ENCODE data around the gene MED15. TPM values are rescaled to one million over a fixed set of nuclear protein-coding genes. Genes with fewer than 3 reads are reported as not detected.
"Not testable (repeated sequence)": the region's sequence is repeated elsewhere in the genome, so short reads cannot be mapped to it uniquely, and the experiment has no call there.

Gene MED15
- total and polyA plus RNA-seq, 10 of the 15 experiments (the other 5 are each of a cell fraction or from before 2014, with no cell fraction given) = 1.4 to 75.2 (median 26.9) TPM

DNA sequence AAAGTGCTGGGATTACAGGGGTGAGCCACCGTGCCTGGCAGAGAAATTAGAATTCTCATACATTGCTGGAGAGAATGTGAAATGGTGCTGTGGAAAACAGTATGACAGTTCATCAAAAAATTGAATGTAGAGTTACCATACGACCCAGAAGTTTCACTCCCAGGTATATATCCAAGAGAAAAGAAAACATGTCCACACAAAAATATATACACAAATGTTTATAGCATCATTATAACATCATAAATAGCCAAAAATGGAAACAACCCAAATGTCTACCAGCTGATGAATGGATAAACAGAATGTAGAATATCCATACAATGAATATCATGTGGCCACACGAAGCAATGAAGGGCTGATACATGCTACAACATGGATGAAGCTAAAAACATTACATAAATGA, 34.6 kb downstream of the MED15 start (continued):
- no peak for TF ChIP-seq E4F1 (IDR thresholded peaks at IDR 0.05; ENCODE audit: borderline replicate concordance, partially characterized antibody)
- no peak for TF ChIP-seq TBL1XR1 (IDR thresholded peaks at IDR 0.05; ENCODE audit: low read depth, low read length)
- no peak for TF ChIP-seq E2F8 (IDR thresholded peaks at IDR 0.05; ENCODE audit: low read depth, partially characterized antibody)
- no peak for TF ChIP-seq E2F4 (IDR thresholded peaks at IDR 0.05; ENCODE audit: low read depth, low read length)

GRCh38 chr22:20542736-20543135, 35.3 kb downstream of the MED15 start:
- no peaks in the 10 kb centered on the region for H3K9me3 ChIP-seq (replicated peaks; ENCODE audit: control insufficient read depth, insufficient read depth, low read length)
- H3K9ac ChIP-seq (ENCODE audit: control insufficient read depth, insufficient read depth, low read length) = no peak overlapping the region
- no peak overlapping the region for H3K4me3 ChIP-seq
- intact Hi-C loops (cut with micrococcal nuclease; ENCODE audit: unreplicated experiment) = no loop called here
- H3K36me3 ChIP-seq (ENCODE audit: control insufficient read depth in 2 of 2, insufficient read depth in 2 of 2, low read length in 1 of 2) = peaks cover 12 to 30% of the 10 kb centered on the region in 2 experiments
- ChIA-PET POLR2A (no interaction called here), RAD21 (ENCODE audit: unreplicated experiment) (no interaction called here), SMC1A (ENCODE audit: uncharacterized antibody, unreplicated experiment) (interaction anchor here (1.5 kb wide), 1 partner anchor 34 kb away, joined by 3 read pairs; no protein-coding TSS in a partner anchor), CTCF (no interaction called here)
- 0 out of 2 replicates have a peak, but pooled peaks cover 3% of the 10 kb centered on the region for H4K20me1 ChIP-seq (ENCODE audit: control insufficient read depth, insufficient read depth)
- no peak for TF ChIP-seq CBFB (IDR thresholded peaks at IDR 0.05; ENCODE audit: low read depth)
- TF ChIP-seq TAF1 (IDR thresholded peaks at IDR 0.05; ENCODE audit: borderline replicate concordance, low read depth, low read length) = no peak
- TF ChIP-seq MYC (IDR thresholded peaks at IDR 0.05; ENCODE audit: insufficient read depth, insufficient read length, insufficient replicate concordance, low read length, severe bottlenecking) = no peak
- no peak for TF ChIP-seq EZH2 (IDR thresholded peaks at IDR 0.05; ENCODE audit: borderline replicate concordance, control insufficient read depth, low read depth, low read length)
- TF ChIP-seq NR2F1 (conservative IDR thresholded peaks at IDR 0.05) = no peak
- no peak for FAIRE-seq
- peaks cover 8% of the 10 kb centered on the region for H3K79me2 ChIP-seq (ENCODE audit: control insufficient read depth, insufficient read depth, low read length)
- no peak overlapping the region for H2AFZ ChIP-seq (ENCODE audit: control insufficient read depth, low read depth, low read length)
- ATAC-seq = no peak
- DNase-seq (ENCODE audit: low read depth, low spot score) = no peak
- no peak overlapping the region for H3K4me2 ChIP-seq (ENCODE audit: control insufficient read depth, insufficient read depth)
- H3K27ac ChIP-seq (ENCODE audit: control insufficient read depth, insufficient read depth) = no peak overlapping the region
- H3K27me3 ChIP-seq (replicated peaks in 1 of 2; ENCODE audit: control insufficient read depth in 2 of 2, insufficient read depth in 2 of 2, low read length in 1 of 2) = no peaks in the 10 kb centered on the region
- BruUV-seq (replicated peaks) = no TSS peak
- in situ Hi-C loops (cut with MboI) = no loop called here
- no peaks in the 10 kb centered on the region for H3K4me1 ChIP-seq (ENCODE audit: control insufficient read depth, insufficient read depth, low read length)

GRCh38 chr22:20545318-20545634, 37.9 kb downstream of the MED15 start:
- H3K27me3 ChIP-seq (replicated peaks in 1 of 2; ENCODE audit: control insufficient read depth in 2 of 2, insufficient read depth in 2 of 2, low read length in 1 of 2); H2AFZ ChIP-seq (ENCODE audit: control insufficient read depth, low read depth, low read length); H3K4me1 ChIP-seq (ENCODE audit: control insufficient read depth, insufficient read depth, low read length); BruUV-seq (replicated peaks); POLR2A ChIA-PET; intact Hi-C loops (cut with micrococcal nuclease; ENCODE audit: unreplicated experiment); DNase-seq (ENCODE audit: low read depth, low spot score); H3K4me3 ChIP-seq; FAIRE-seq; H3K9me3 ChIP-seq (replicated peaks; ENCODE audit: control insufficient read depth, insufficient read depth, low read length); ATAC-seq; CTCF ChIA-PET; H3K9ac ChIP-seq (ENCODE audit: control insufficient read depth, insufficient read depth, low read length); H4K20me1 ChIP-seq (ENCODE audit: control insufficient read depth, insufficient read depth); in situ Hi-C loops (cut with MboI); RAD21 ChIA-PET (ENCODE audit: unreplicated experiment); H3K4me2 ChIP-seq (ENCODE audit: control insufficient read depth, insufficient read depth); SMC1A ChIA-PET (ENCODE audit: uncharacterized antibody, unreplicated experiment); H3K27ac ChIP-seq (ENCODE audit: control insufficient read depth, insufficient read depth): not testable (repeated sequence)
- 100% methylated on average over 3 of the region's 3 CpGs for WGBS (ENCODE audit: insufficient coverage, insufficient replicate concordance, low lambda C conversion rate, missing lambda C conversion rate)
- peaks cover 9 to 12% of the 10 kb centered on the region in 2 experiments for H3K36me3 ChIP-seq (ENCODE audit: control insufficient read depth in 2 of 2, insufficient read depth in 2 of 2, low read length in 1 of 2)
- H3K79me2 ChIP-seq (ENCODE audit: control insufficient read depth, insufficient read depth, low read length) = peaks cover 18% of the 10 kb centered on the region

Measured in GM12878 (cell line).